GM19438 (cell line): ENCODE data around the gene CC2D2A.

Experiments used
- ATAC-seq: cut with Tn5 transposase; IDR thresholded peaks from one replicate; pipeline ENCODE4 v1.9.1; 2021; ENCODE audit warnings: low read depth; ENCODE audit not compliant: unreplicated experiment

Gene CC2D2A

GRCh38 chr4:15459706-15460105, 10.0 kb upstream of the CC2D2A start:
- ATAC-seq, result no peak

- ATAC-seq, result no peak
Observed at GRCh38 chr4:15466596-15466995, 3.1 kb upstream of the CC2D2A start.

- ATAC-seq, result no peak
Observed at GRCh38 chr4:15470128-15470475, 420 bp downstream of the CC2D2A start.

GRCh38 chr4:15476396-15476795, 6.7 kb downstream of the CC2D2A start:
- no peak for ATAC-seq

- no peak for ATAC-seq
Observed at GRCh38 chr4:15478724-15479088, 9.0 kb downstream of the CC2D2A start.

GRCh38 chr4:15479089-15479912, 9.6 kb downstream of the CC2D2A start:
- ATAC-seq, result no peak

- ATAC-seq, result no peak
Observed at GRCh38 chr4:15479913-15480185, 10.2 kb downstream of the CC2D2A start.

GRCh38 chr4:15481961-15482745, 12.5 kb downstream of the CC2D2A start:
- ATAC-seq, result no peak

- no peak for ATAC-seq
Observed at GRCh38 chr4:15482842-15483241, 13.2 kb downstream of the CC2D2A start.

GRCh38 chr4:15488136-15488535, 18.5 kb downstream of the CC2D2A start:
- ATAC-seq, result no peak

GRCh38 chr4:15488658-15489470, 19.2 kb downstream of the CC2D2A start:
- no peak for ATAC-seq

- no peak for ATAC-seq
Observed at GRCh38 chr4:15489551-15489950, 19.9 kb downstream of the CC2D2A start.

GRCh38 chr4:15493411-15493810, 23.7 kb downstream of the CC2D2A start:
- ATAC-seq, result no peak

- no peak for ATAC-seq
Observed at GRCh38 chr4:15495621-15496020, 25.9 kb downstream of the CC2D2A start.

GRCh38 chr4:15498356-15498755, 28.7 kb downstream of the CC2D2A start:
- ATAC-seq, result no peak

GRCh38 chr4:15500701-15501100, 31.0 kb downstream of the CC2D2A start:
- no peak for ATAC-seq

GRCh38 chr4:15501941-15502340, 32.3 kb downstream of the CC2D2A start:
- no peak for ATAC-seq

GRCh38 chr4:15502384-15502783, 32.7 kb downstream of the CC2D2A start:
- no peak for ATAC-seq

GRCh38 chr4:15504041-15504440, 34.4 kb downstream of the CC2D2A start:
- ATAC-seq, result no peak

- no peak for ATAC-seq
Observed at GRCh38 chr4:15506464-15506863, 36.8 kb downstream of the CC2D2A start.

GRCh38 chr4:15507679-15508078, 38.0 kb downstream of the CC2D2A start:
- ATAC-seq, result no peak
